HG02678 (cell line): ENCODE data around the gene FAM200B.

Experiments used
- ATAC-seq: cut with Tn5 transposase; IDR thresholded peaks from one replicate; pipeline ENCODE4 v1.9.1; 2021; ENCODE audit warnings: mild to moderate bottlenecking, moderate library complexity; ENCODE audit not compliant: unreplicated experiment

FAM200B gene

GRCh38 chr4:15681372-15682241, at the start of gene FAM200B:
TSS of gene FAM200B (plus strand) at chr4:15681827. CDS start at chr4:15686978, 5,151 bp downstream.
- ATAC-seq, result peak; percentile 91

- ATAC-seq, result no peak
Measured at GRCh38 chr4:15636818-15637217, 44.8 kb upstream of the FAM200B start.

- no peak for ATAC-seq
Measured at GRCh38 chr4:15638418-15638817, 43.2 kb upstream of the FAM200B start.

GRCh38 chr4:15648600-15648999, 33.0 kb upstream of the FAM200B start:
- ATAC-seq, result peak; percentile 40

- peak; percentile 41 for ATAC-seq
Measured at GRCh38 chr4:15649914-15650545, 31.6 kb upstream of the FAM200B start.

- ATAC-seq, result no peak
Measured at GRCh38 chr4:15651676-15652075, 30.0 kb upstream of the FAM200B start.

- no peak for ATAC-seq
Measured at GRCh38 chr4:15652191-15652590, 29.4 kb upstream of the FAM200B start.

- ATAC-seq, result no peak
Measured at GRCh38 chr4:15652841-15653240, 28.8 kb upstream of the FAM200B start.

DNA sequence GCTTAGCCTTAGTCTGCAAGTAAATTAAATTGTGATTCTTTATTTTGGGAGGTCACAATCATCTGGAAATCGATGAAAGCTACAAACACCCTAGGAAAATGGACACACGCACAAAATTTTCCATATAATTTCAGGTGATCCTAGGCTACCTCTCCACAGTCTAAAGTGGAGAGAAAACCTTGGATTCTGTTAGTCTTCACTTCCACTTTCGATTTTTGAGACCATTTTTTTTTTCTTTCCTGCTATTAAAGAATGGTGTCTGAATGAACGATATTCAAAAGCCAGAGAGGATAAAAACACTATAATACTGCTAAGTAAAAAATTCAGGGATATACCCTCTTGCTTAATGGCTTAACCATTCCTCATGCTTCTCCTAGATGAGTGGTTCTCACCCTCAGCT, 28.2 kb upstream of the FAM200B start:
- no peak for ATAC-seq

GRCh38 chr4:15653864-15654592, 27.6 kb upstream of the FAM200B start:
- peak; percentile 24 for ATAC-seq

DNA sequence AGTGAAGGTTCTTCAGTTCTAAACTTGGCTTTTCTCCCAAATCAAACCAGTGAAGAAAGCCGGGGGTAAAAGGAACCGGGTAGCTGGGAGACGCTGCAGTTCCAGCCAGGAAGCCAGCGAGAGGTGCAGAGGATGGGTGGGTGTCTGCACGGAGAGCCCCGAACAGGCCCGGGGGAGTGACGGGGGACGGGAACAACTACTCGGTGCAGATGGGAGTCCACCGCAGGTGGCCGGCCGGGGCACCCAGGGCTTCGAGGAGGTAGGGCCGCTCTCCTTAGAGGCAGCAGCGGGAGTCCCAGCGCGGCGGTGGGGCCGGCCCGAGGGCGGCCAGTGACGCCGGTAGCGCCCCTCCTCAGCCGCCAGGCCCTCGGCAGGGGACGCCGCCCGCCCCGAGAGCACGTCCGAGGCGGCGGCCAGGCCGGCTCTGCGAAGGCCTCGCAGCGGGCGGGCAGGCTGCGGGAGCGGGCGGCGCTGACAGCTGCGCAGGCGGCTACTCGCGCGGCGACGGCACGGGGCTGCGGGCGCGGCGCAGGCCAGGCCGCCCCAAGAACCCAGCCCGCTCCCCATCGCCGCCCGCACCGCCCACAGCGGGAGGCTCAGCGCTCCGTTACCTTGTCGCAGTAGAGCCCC, 26.9 kb upstream of the FAM200B start:
- ATAC-seq, result peak; percentile 48

DNA sequence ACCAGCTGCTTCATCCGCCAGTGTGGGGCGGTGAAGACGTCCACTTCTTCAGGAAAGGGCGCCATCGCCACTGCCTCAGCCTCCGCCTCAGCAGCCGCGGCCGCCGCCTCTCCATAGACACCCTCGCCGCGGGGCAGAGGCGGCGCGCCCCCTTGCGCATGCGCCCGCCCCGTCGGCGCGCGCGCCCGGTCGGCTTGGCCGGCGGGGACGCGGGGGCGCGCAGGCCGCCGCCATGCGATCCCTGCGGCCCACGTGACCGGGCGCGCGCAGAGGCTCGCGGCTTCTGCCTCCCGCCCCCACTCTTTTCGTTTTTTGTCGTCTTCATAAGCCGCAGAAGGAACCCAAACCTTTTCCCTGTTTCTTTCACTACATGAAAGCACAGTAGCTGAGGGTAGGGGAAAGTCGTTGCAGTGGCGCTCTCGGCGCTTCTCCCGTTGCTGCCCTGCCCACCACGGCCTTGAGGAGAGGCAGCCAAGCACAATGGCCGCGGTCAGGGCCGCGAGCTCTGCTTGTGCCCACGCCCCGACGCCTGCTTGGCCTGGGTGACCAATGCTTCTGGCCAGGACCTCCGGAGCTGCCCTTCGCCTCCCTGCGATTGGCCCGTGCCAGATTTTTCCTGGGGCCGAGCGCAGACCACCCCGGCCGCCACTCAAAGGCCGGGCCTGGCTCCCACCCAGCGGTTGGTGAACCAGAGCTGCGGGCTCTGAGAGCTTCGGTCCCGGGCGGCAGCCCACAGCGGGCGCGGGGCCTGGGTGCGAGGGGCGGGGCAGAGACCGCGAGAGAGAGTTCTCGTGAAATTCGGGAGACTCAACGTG, 26.2 kb upstream of the FAM200B start, which contains the start of gene FBXL5:
Gene FBXL5, minus strand, starts transcription at position 135 of the 815 bp plus-strand sequence. Its CDS starts 70 bp downstream, at position 65.
- peak; percentile 71 for ATAC-seq

DNA sequence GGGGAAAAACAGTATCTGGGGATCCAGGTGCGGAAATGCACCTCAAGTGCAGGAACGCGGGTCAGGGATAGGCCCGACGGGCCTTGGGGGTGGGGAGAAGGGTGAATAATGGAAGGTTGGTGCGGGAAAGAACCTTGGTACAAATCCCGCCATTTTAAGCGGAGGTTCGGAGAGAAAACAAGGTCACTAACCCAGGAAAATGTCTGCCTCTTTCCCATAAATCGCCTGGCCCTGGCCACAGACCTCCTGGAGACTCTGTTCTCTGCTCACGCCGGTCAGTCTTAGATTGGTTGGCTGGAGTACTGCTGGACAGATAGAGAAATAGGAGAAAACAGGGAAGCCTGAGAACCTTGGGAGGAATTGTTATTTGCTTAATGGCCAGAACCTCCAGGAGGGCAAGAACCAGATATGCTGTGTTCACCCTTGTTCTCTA, 25.6 kb upstream of the FAM200B start:
- ATAC-seq, result no peak

GRCh38 chr4:15657366-15657765, 24.3 kb upstream of the FAM200B start:
- no peak for ATAC-seq

DNA sequence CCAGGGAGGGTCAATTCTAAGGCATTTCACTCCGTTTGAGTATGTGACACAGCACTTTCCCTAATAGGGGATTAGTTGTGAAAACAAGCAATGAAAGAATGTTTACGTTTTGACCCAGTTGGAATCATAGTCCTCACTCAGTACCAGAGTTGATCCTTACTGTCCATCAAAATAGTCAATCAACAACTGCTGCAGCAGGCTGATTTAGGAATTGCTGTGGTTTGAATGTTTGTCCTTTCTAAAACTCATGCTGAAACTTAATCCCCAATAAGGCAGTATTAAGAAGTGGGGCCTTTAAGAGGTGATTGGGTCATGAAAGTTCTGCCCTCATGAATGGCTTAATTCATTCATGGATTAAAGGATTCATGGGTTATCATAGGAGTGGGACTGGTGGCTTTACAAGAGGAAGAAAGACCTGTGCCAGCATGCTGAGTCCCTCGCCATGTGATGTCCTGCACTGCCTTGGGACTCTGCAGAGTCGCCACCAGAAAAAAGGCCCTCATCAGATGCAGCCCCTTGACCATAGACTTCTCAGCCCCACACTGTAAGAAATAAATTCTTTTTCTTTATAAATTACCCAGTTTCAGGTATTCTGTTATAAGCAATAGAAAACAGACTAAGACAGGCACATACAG, 23.4 kb upstream of the FAM200B start:
- no peak for ATAC-seq

GRCh38 chr4:15658781-15659180, 22.8 kb upstream of the FAM200B start:
- ATAC-seq, result no peak

DNA sequence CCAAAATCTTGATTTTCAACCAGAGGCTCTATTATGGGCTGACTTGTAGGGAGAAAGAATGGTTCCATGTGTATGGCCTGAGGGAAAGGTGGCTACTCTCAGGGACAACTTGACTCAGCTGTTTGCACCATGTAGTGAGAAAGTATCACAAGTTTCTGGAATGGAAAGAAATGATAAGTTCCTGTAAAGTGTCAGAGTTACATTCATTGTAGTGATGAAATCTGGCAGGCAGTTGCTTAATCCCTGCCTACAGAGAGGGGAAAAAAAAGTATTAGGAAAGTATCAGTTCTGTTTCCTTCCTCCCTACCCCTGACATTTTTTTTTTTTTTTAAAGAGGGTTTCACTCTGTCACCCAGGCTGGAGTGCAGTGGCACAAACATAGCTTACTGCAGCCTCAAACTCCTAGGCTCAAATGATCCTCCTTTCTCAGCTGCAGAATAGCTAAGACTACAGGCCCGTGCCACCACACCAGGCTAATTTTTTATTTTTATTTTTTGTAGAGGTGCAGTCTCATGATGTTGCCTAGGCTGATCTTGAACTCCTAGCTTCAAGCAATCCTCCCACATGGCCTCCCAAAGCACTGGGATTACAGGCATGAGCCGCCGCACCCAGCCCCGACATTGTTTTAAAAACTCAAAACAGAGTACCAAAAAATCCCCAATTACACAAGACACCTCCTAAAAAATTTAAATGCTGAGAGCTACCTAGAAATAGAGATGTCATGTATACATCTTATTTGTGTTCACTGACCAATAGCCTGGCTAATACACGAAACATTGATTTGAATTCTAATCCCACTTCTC, 21.7 kb upstream of the FAM200B start:
- no peak for ATAC-seq

- ATAC-seq, result no peak
Measured at GRCh38 chr4:15665753-15666365, 15.8 kb upstream of the FAM200B start.
